ENCODE measurements around the gene ARMC2.

- TF ChIP-seq, protein P1, sequence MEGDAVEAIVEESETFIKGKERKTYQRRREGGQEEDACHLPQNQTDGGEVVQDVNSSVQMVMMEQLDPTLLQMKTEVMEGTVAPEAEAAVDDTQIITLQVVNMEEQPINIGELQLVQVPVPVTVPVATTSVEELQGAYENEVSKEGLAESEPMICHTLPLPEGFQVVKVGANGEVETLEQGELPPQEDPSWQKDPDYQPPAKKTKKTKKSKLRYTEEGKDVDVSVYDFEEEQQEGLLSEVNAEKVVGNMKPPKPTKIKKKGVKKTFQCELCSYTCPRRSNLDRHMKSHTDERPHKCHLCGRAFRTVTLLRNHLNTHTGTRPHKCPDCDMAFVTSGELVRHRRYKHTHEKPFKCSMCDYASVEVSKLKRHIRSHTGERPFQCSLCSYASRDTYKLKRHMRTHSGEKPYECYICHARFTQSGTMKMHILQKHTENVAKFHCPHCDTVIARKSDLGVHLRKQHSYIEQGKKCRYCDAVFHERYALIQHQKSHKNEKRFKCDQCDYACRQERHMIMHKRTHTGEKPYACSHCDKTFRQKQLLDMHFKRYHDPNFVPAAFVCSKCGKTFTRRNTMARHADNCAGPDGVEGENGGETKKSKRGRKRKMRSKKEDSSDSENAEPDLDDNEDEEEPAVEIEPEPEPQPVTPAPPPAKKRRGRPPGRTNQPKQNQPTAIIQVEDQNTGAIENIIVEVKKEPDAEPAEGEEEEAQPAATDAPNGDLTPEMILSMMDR (IDR thresholded peaks at IDR 0.05; ENCODE audit: extremely low read depth in 1 of 2, insufficient read depth in 1 of 2, low read depth in 1 of 2, low read length in 2 of 2), result no peak
- no peak for TF ChIP-seq POLR2AphosphoS5 (IDR thresholded peaks at IDR 0.05; ENCODE audit: insufficient read depth, low read depth, low read length)
- no peak for TF ChIP-seq POLR2A (IDR thresholded peaks at IDR 0.05; ENCODE audit: low read depth, low read length)
- TF ChIP-seq, protein P2, sequence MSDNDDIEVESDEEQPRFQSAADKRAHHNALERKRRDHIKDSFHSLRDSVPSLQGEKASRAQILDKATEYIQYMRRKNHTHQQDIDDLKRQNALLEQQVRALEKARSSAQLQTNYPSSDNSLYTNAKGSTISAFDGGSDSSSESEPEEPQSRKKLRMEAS (IDR thresholded peaks at IDR 0.05; ENCODE audit: insufficient read depth, insufficient read length), result no peak
- no peak for TF ChIP-seq FOS (IDR thresholded peaks at IDR 0.05; ENCODE audit: borderline replicate concordance, insufficient read depth, low read length)
- TF ChIP-seq MYC (IDR thresholded peaks at IDR 0.05; ENCODE audit: low read depth, low read length), result no peak
- no peak for TF ChIP-seq EZH2 (IDR thresholded peaks at IDR 0.05; ENCODE audit: borderline replicate concordance, low read depth, low read length, severe bottlenecking)
These were observed 42.1 kb upstream of the ARMC2 start for GRCh38 chr6:108806171-108806570.
